ENCODE results near the gene APOE. TPM values are rescaled to one million over a fixed set of nuclear protein-coding genes. Genes with fewer than 3 reads are reported as not detected.
"Not testable (repeated sequence)": the region's sequence is repeated elsewhere in the genome, so short reads cannot be mapped to it uniquely, and the experiment has no call there.

APOE gene
- total RNA-seq, 1 donor from 2014 or later, result 89.0 TPM

GRCh38 chr19:44909775-44910174, 4.2 kb downstream of the APOE start:
- no peak overlapping the region for H3K4me3 ChIP-seq (ENCODE audit: low read depth, low read length)
- no peaks in the 10 kb centered on the region for H3K36me3 ChIP-seq (ENCODE audit: control insufficient read depth, insufficient read depth, low read length)
- TF ChIP-seq, protein P1, sequence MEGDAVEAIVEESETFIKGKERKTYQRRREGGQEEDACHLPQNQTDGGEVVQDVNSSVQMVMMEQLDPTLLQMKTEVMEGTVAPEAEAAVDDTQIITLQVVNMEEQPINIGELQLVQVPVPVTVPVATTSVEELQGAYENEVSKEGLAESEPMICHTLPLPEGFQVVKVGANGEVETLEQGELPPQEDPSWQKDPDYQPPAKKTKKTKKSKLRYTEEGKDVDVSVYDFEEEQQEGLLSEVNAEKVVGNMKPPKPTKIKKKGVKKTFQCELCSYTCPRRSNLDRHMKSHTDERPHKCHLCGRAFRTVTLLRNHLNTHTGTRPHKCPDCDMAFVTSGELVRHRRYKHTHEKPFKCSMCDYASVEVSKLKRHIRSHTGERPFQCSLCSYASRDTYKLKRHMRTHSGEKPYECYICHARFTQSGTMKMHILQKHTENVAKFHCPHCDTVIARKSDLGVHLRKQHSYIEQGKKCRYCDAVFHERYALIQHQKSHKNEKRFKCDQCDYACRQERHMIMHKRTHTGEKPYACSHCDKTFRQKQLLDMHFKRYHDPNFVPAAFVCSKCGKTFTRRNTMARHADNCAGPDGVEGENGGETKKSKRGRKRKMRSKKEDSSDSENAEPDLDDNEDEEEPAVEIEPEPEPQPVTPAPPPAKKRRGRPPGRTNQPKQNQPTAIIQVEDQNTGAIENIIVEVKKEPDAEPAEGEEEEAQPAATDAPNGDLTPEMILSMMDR (IDR thresholded peaks at IDR 0.05; ENCODE audit: insufficient read depth, low read length, poor library complexity, severe bottlenecking), result no peak

GRCh38 chr19:44911896-44912295, 6.3 kb downstream of the APOE start:
- not testable (repeated sequence) for H3K36me3 ChIP-seq (ENCODE audit: control insufficient read depth, insufficient read depth, low read length); DNase-seq (ENCODE audit: low read depth); H3K4me3 ChIP-seq (ENCODE audit: low read depth, low read length); H3K27me3 ChIP-seq (ENCODE audit: control insufficient read depth, insufficient read depth, low read length)

More at GRCh38 chr19:44909775-44910174, 4.2 kb downstream of the APOE start:
- no peak for DNase-seq (ENCODE audit: low read depth)
- peaks cover 15% of the 10 kb centered on the region for H3K27me3 ChIP-seq (ENCODE audit: control insufficient read depth, insufficient read depth, low read length)

DNA sequence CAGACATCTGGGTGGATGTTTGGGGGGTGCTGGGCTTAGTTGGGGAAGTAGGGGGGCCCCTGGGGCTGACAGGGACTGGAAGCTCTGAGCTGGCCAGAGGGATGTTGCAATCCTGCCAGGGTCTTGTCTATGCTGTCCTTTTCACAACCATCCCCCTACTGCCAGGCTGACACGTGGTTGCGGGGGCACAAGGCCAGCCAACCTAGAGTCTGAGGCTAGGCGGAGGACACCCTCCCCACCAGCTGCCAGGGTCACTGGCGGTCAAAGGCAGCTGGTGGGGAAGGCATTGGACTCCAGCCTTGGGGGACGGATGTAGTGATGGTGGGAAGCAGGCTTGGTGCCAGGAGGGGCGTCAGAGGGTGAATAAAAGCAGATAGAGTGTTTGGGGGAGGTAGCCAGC, 7.3 kb downstream of the APOE start:
- no peak for DNase-seq (ENCODE audit: low read depth)
- no peak overlapping the region for H3K4me3 ChIP-seq (ENCODE audit: low read depth, low read length)
- TF ChIP-seq, protein P1 (IDR thresholded peaks at IDR 0.05; ENCODE audit: insufficient read depth, low read length, poor library complexity, severe bottlenecking), result no peak
- H3K27me3 ChIP-seq (ENCODE audit: control insufficient read depth, insufficient read depth, low read length), result no peaks in the 10 kb centered on the region
- no peaks in the 10 kb centered on the region for H3K36me3 ChIP-seq (ENCODE audit: control insufficient read depth, insufficient read depth, low read length)

- DNase-seq (ENCODE audit: low read depth); H3K27me3 ChIP-seq (ENCODE audit: control insufficient read depth, insufficient read depth, low read length); H3K4me3 ChIP-seq (ENCODE audit: low read depth, low read length); H3K36me3 ChIP-seq (ENCODE audit: control insufficient read depth, insufficient read depth, low read length): not testable (repeated sequence)
Observed at GRCh38 chr19:44913512-44914432, 8.2 kb downstream of the APOE start.

GRCh38 chr19:44914433-44915206, 9.0 kb downstream of the APOE start, which contains the start of gene APOC1:
APOC1 (plus strand) TSS chr19:44914608; CDS start chr19:44914892, 284 bp downstream.
- not testable (repeated sequence) for DNase-seq (ENCODE audit: low read depth); H3K36me3 ChIP-seq (ENCODE audit: control insufficient read depth, insufficient read depth, low read length); H3K27me3 ChIP-seq (ENCODE audit: control insufficient read depth, insufficient read depth, low read length)
- H3K4me3 ChIP-seq (ENCODE audit: low read depth, low read length), result peak within 1 kb of the TSS; percentile 44

DNA sequence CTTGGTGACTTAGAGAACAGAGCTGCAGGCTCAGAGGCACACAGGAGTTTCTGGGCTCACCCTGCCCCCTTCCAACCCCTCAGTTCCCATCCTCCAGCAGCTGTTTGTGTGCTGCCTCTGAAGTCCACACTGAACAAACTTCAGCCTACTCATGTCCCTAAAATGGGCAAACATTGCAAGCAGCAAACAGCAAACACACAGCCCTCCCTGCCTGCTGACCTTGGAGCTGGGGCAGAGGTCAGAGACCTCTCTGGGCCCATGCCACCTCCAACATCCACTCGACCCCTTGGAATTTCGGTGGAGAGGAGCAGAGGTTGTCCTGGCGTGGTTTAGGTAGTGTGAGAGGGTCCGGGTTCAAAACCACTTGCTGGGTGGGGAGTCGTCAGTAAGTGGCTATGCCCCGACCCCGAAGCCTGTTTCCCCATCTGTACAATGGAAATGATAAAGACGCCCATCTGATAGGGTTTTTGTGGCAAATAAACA, 18.7 kb downstream of the APOE start:
- DNase-seq (ENCODE audit: low read depth), result no peak
- TF ChIP-seq, protein P1 (IDR thresholded peaks at IDR 0.05; ENCODE audit: insufficient read depth, low read length, poor library complexity, severe bottlenecking), result no peak

More for the DNA sequence above, 18.7 kb downstream of the APOE start:
- no peak overlapping the region for H3K4me3 ChIP-seq (ENCODE audit: low read depth, low read length)
- H3K36me3 ChIP-seq (ENCODE audit: control insufficient read depth, insufficient read depth, low read length), result no peaks in the 10 kb centered on the region
- H3K27me3 ChIP-seq (ENCODE audit: control insufficient read depth, insufficient read depth, low read length), result peaks cover 9% of the 10 kb centered on the region

All from kidney epithelial cell (primary cell).